Heart left ventricle (tissue), 13 donors: ENCODE data around the gene ANKRD30B.
"Not testable (repeated sequence)": the region's sequence is repeated elsewhere in the genome, so short reads cannot be mapped to it uniquely, and the experiment has no call there.

Experiments used
- CTCF ChIP-seq, 12 donors: fragments of 200-600 bp; sonication (generic) in 4 of 12; IDR thresholded peaks; one replicate each; pipeline versions ENCODE4 v1.5.0 to v1.8.0; 2018 to 2022; ENCODE audit warnings: antibody characterized with exemption in 12 of 12, mild to moderate bottlenecking in 5 of 12
- POLR2A ChIP-seq, 2 donors: fragments of 450-650 bp; IDR thresholded peaks; one replicate each; pipeline ENCODE4 v1.6.1; 2017; ENCODE audit warnings: antibody characterized with exemption in 2 of 2, mild to moderate bottlenecking in 2 of 2, moderate library complexity in 2 of 2
- donor health status: ischemic (EF 13 %, LVEDD 7.1; RV severe dilation, severe dysfunction).
- donor health status: DM: no; HTN: yes; CAD: no.
- donor health status: DM: no; HTN: no; CAD: no.
- donor health status: ischemic (EF 25% LVEDD 6.9; RV normal size, moderate dysfunction).
- donor health status: ischemic (EF 25% LVEDD 5.7; RV mildly dilated, moderate dysfunction).
- donor health status: ischemic (EF 35%, LVEDD 5.7; RV mildly dilated, moderate dysfunction).
- donor health status: nonischemic (EF 11% LVEDD 7.7; RV severe dilation, severe dysfunction).
- donor health status: DM: yes; HTN: yes; CAD: no.
- donor health status: PGD.
- donor health status: ischemic (EF 29% LVEDD 5.4; RV normal size, mild dysfunction).
- donor health status: nonischemic (EF 23%, LVEDD 6.1; RV moderate dilation, normal function).

- not testable (repeated sequence) for TF ChIP-seq CTCF, POLR2A (IDR thresholded peaks at IDR 0.05)
Observed at GRCh38 chr18:14739056-14739455, 8.9 kb upstream of the ANKRD30B start.
